GM18508 (cell line): Measurements from ENCODE around the gene SCFD2.
"Not testable (repeated sequence)": the region's sequence is repeated elsewhere in the genome, so short reads cannot be mapped to it uniquely, and the experiment has no call there.

ENCODE experiments used
- ATAC-seq: cut with Tn5 transposase; IDR thresholded peaks from one replicate; pipeline ENCODE4 v1.9.1; 2021; ENCODE audit warnings: moderate number of reproducible peaks; ENCODE audit not compliant: insufficient read depth, unreplicated experiment

Gene SCFD2

GRCh38 chr4:53156896-53157295, 209.0 kb downstream of the SCFD2 start:
- ATAC-seq = no peak

GRCh38 chr4:53152467-53152866, 213.4 kb downstream of the SCFD2 start:
- no peak for ATAC-seq

- ATAC-seq = no peak
Observed at GRCh38 chr4:53151489-53151788, 214.4 kb downstream of the SCFD2 start.

GRCh38 chr4:53150631-53151488, 215.0 kb downstream of the SCFD2 start:
- ATAC-seq = no peak

- no peak for ATAC-seq
Observed at GRCh38 chr4:53147711-53148110, 218.2 kb downstream of the SCFD2 start.

- ATAC-seq = no peak
Observed at GRCh38 chr4:53147197-53147596, 218.7 kb downstream of the SCFD2 start.

GRCh38 chr4:53141308-53141707, 224.6 kb downstream of the SCFD2 start:
- no peak for ATAC-seq

- ATAC-seq = not testable (repeated sequence)
Observed at GRCh38 chr4:53139256-53139655, 226.6 kb downstream of the SCFD2 start.

- no peak for ATAC-seq
Observed at GRCh38 chr4:53137468-53137867, 228.4 kb downstream of the SCFD2 start.

- ATAC-seq = no peak
Observed at GRCh38 chr4:53136954-53137353, 228.9 kb downstream of the SCFD2 start.

GRCh38 chr4:53132132-53132891, 233.5 kb downstream of the SCFD2 start:
- no peak for ATAC-seq

GRCh38 chr4:53131562-53131925, 234.3 kb downstream of the SCFD2 start:
- no peak for ATAC-seq

- no peak for ATAC-seq
Observed at GRCh38 chr4:53130896-53131561, 234.8 kb downstream of the SCFD2 start.

- ATAC-seq = no peak
Observed at GRCh38 chr4:53128706-53129357, 237.0 kb downstream of the SCFD2 start.

GRCh38 chr4:53128231-53128630, 237.6 kb downstream of the SCFD2 start:
- ATAC-seq = no peak

GRCh38 chr4:53127365-53127764, 238.5 kb downstream of the SCFD2 start:
- ATAC-seq = no peak

- ATAC-seq = no peak
Observed at GRCh38 chr4:53126099-53126498, 239.8 kb downstream of the SCFD2 start.

- no peak for ATAC-seq
Observed at GRCh38 chr4:53123819-53124218, 242.0 kb downstream of the SCFD2 start.

GRCh38 chr4:53123171-53123570, 242.7 kb downstream of the SCFD2 start:
- ATAC-seq = no peak

- no peak for ATAC-seq
Observed at GRCh38 chr4:53122280-53123116, 243.4 kb downstream of the SCFD2 start.
